ENCODE measurements around the gene SFXN2. TPM values are rescaled to one million over a fixed set of nuclear protein-coding genes. Genes with fewer than 3 reads are reported as not detected.
"Not testable (repeated sequence)": the region's sequence is repeated elsewhere in the genome, so short reads cannot be mapped to it uniquely, and the experiment has no call there.

SFXN2 gene
- total RNA-seq, 4 donors from 2014 or later: 1.9 to 5.6 (median 3.1) TPM

DNA sequence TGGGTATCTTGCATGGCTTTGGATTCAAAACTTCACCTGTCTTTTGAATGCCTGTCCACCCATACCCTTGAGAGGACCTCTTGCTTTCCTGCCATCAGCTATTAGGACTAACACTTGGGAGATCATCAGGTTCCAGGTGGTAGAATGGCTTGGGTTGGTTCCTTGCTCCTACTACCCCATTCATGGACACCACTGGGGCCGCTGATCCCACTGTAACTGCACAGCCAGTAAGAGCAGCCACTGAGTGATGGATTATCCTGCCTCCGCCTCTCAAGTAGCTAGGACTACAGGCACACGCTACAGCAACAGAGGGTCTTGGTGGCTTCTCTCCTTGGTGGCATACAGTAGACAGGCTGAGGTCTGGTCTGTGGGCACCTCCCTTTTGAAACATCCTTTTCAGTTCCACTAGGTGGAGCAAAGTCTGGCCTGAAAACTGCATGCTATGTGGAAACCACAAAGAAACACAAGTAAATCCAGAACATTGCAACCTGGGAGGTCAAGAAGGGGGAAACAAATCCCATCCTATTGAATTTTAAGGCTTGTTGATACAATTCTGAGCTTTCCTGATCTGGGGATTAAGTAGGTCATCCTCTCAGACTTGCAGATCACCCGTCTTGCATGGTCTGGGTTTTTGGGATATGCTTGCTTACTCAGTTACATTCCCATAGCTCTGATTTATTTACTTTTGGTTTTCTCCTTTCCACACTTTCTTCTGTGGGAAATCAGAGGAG, 38.7 kb downstream of the SFXN2 start:
- DNase-seq (ENCODE audit: low spot score in 2 of 2): no peak
- Histone ChIP-seq H3K27me3 (no peaks in the 10 kb centered on the region), H3K27ac (peak overlapping the region; percentile 90), H3K36me3 (no peaks in the 10 kb centered on the region), H3K4me3 (no peak overlapping the region), H3K4me1 (peaks cover 48% of the 10 kb centered on the region), H3K9me3 (no peaks in the 10 kb centered on the region)
- TF ChIP-seq POLR2A (IDR thresholded peaks at IDR 0.05): no peak
- no peak for TF ChIP-seq POLR2AphosphoS5 (IDR thresholded peaks at IDR 0.05)
- TF ChIP-seq, protein P1, sequence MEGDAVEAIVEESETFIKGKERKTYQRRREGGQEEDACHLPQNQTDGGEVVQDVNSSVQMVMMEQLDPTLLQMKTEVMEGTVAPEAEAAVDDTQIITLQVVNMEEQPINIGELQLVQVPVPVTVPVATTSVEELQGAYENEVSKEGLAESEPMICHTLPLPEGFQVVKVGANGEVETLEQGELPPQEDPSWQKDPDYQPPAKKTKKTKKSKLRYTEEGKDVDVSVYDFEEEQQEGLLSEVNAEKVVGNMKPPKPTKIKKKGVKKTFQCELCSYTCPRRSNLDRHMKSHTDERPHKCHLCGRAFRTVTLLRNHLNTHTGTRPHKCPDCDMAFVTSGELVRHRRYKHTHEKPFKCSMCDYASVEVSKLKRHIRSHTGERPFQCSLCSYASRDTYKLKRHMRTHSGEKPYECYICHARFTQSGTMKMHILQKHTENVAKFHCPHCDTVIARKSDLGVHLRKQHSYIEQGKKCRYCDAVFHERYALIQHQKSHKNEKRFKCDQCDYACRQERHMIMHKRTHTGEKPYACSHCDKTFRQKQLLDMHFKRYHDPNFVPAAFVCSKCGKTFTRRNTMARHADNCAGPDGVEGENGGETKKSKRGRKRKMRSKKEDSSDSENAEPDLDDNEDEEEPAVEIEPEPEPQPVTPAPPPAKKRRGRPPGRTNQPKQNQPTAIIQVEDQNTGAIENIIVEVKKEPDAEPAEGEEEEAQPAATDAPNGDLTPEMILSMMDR (IDR thresholded peaks at IDR 0.05): peak; percentile 27 to 50
- 57% methylated on average over 3 of the region's 4 CpGs for WGBS

DNA sequence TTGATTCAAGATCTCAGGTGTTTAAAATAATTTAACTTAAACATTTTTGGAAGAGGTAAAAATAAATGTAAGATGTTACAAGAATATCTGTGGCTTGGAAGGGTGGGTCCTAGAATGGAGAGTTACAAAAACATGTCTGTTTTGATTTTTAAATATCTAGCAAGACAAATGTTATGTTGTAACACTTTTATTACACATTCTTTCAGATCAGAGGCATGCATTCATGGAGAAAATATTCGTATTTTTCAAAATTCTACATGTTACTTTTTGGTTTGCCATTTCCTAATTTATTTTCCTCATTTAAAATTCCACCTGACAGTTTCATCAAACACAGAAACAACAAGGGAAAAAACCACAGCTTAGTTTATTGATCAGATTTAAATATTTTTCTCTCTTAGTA, 39.3 kb downstream of the SFXN2 start:
- Histone ChIP-seq H3K27ac (peak overlapping the region; percentile 90), H3K36me3 (no peaks in the 10 kb centered on the region), H3K27me3 (no peaks in the 10 kb centered on the region), H3K4me1 (peaks cover 52% of the 10 kb centered on the region), H3K9me3 (no peaks in the 10 kb centered on the region), H3K4me3 (no peak overlapping the region)
- TF ChIP-seq POLR2A (IDR thresholded peaks at IDR 0.05) (no peak), EP300 (IDR thresholded peaks at IDR 0.05) (no peak), POLR2AphosphoS5 (IDR thresholded peaks at IDR 0.05) (no peak)
- TF ChIP-seq, protein P1 (IDR thresholded peaks at IDR 0.05): no peak
- no peak for DNase-seq (ENCODE audit: low spot score in 2 of 2)
- WGBS: 56% methylated on average over 1 of the region's 1 CpG

DNA sequence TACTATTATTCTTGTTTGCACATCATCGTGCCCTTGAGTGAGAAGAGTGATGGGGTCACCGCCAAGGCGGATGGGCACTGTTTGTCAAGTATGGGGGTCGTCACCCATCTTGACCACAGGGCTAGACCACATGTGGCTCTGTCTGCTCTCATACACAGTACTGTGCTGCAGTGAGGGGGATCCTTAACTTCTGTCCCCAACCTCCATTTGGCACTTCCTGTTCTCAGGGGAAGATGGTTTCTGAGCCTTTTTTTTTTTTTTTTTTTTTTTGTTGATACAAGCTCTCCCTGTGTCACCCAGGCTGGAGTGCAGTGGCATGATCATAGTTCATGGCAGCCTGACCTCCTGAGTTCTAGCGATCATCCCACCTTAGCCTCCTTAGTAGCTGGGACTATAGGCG, 42.9 kb downstream of the SFXN2 start:
- Histone ChIP-seq H3K9me3 (no peaks in the 10 kb centered on the region), H3K4me3 (no peak overlapping the region), H3K27ac (no peak overlapping the region), H3K27me3 (no peaks in the 10 kb centered on the region), H3K36me3 (no peaks in the 10 kb centered on the region), H3K4me1 (peaks cover 54% of the 10 kb centered on the region)
- WGBS: 93% methylated on average over 6 of the region's 6 CpGs
- no peak for TF ChIP-seq POLR2AphosphoS5 (IDR thresholded peaks at IDR 0.05)
- no peak for TF ChIP-seq EP300 (IDR thresholded peaks at IDR 0.05)
- TF ChIP-seq, protein P1 (IDR thresholded peaks at IDR 0.05): no peak
- DNase-seq (ENCODE audit: low spot score in 2 of 2): no peak

DNA sequence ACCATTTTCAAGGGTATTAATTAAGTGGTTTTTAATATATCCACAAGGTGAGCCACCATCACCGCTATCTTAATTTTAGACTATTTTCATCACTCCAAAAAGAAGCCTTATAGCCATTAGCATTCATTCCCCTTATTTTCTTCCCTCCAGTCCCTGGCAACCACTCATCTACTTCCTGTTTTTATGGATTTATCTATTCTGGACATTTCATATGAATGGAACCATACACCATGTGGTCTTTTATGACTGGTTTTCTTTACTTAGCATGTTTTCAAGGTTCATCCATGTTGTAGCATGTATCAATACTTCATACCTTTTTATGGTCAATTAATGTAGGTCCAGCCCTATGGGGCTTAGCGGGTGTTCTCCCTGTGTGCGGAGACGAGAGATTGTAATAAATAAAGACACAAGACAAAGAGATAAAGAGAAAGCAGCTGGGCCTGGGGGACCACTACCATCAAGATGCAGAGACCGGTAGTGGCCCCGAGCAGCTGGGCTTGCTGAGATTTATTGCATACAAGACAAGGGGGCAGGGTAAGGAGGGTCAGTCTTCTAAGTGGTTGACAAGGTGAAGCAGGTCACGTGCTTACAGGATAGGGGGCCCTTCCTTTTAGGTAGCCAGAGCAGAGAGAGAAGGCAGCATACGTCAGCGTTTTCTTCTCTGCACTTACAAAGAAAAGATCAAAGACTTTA, 44.0 kb downstream of the SFXN2 start:
- Histone ChIP-seq H3K4me1 (peaks cover 46% of the 10 kb centered on the region), H3K9me3 (no peaks in the 10 kb centered on the region), H3K27ac (peak overlapping the region; percentile 69), H3K36me3 (no peaks in the 10 kb centered on the region), H3K27me3 (no peaks in the 10 kb centered on the region), H3K4me3 (peak overlapping the region; percentile 2)
- TF ChIP-seq POLR2A (IDR thresholded peaks at IDR 0.05): no peak
- no peak for TF ChIP-seq EP300 (IDR thresholded peaks at IDR 0.05)
- TF ChIP-seq, protein P1 (IDR thresholded peaks at IDR 0.05): no peak
- no peak for TF ChIP-seq POLR2AphosphoS5 (IDR thresholded peaks at IDR 0.05)
- DNase-seq (ENCODE audit: low spot score in 2 of 2): no peak
- WGBS: 78% methylated on average over 9 of the region's 9 CpGs

DNA sequence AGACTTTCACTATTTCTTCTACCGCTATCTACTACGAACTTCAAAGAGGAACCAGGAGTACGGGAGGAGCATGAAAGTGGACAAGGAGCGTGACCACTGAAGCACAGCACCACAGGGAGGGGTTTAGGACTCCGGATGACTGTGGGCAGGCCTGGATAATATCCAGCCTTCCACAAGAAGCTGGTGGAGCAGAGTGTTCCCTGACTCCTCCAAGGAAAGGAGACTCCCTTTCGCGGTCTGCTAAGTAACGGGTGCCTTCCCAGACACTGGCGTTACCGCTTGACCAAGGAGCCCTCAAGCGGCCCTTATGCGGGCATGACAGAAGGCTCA, 44.5 kb downstream of the SFXN2 start:
- peaks cover 44% of the 10 kb centered on the region for H3K4me1 ChIP-seq
- H3K27ac ChIP-seq: peak overlapping the region; percentile 69
- DNase-seq (ENCODE audit: low spot score in 2 of 2); H3K27me3 ChIP-seq; H3K36me3 ChIP-seq; H3K9me3 ChIP-seq: not testable (repeated sequence)
- peak overlapping the region; percentile 2 for H3K4me3 ChIP-seq
- WGBS: 63% methylated on average over 11 of the region's 12 CpGs
- peak in 1 of 3 donors; percentile 34 for TF ChIP-seq POLR2AphosphoS5 (IDR thresholded peaks at IDR 0.05)
